ENCODE measurements around the gene SLIT3.

- no peak for TF ChIP-seq CTCF (IDR thresholded peaks at IDR 0.05)
- TF ChIP-seq POLR2A (IDR thresholded peaks at IDR 0.05): no peak
Measured at GRCh38 chr5:169298193-169298592, 2.7 kb downstream of the SLIT3 start.
